Measurements from ENCODE around the gene MED25.

Gene MED25

GRCh38 chr19:49801966-49802661 lies 16.0 kb upstream of the MED25 start:
- H3K4me3 ChIP-seq (ENCODE audit: low read depth, low read length) = no peak overlapping the region
- DNase-seq (ENCODE audit: low read depth) = no peak
- TF ChIP-seq CTCF (IDR thresholded peaks at IDR 0.05; ENCODE audit: insufficient read depth, low read depth, low read length, missing control alignments) = no peak

- no peak for DNase-seq (ENCODE audit: low read depth)
- H3K4me3 ChIP-seq (ENCODE audit: low read depth, low read length) = no peak overlapping the region
- TF ChIP-seq CTCF (IDR thresholded peaks at IDR 0.05; ENCODE audit: insufficient read depth, low read depth, low read length, missing control alignments) = no peak
Measured at GRCh38 chr19:49802836-49803528, 15.1 kb upstream of the MED25 start.

GRCh38 chr19:49803529-49803856 lies 14.6 kb upstream of the MED25 start:
- no peak for DNase-seq (ENCODE audit: low read depth)
- no peak for TF ChIP-seq CTCF (IDR thresholded peaks at IDR 0.05; ENCODE audit: insufficient read depth, low read depth, low read length, missing control alignments)
- H3K4me3 ChIP-seq (ENCODE audit: low read depth, low read length) = no peak overlapping the region

GRCh38 chr19:49805822-49806619 lies 12.1 kb upstream of the MED25 start:
- H3K4me3 ChIP-seq (ENCODE audit: low read depth, low read length) = no peak overlapping the region
- no peak for DNase-seq (ENCODE audit: low read depth)
- TF ChIP-seq CTCF (IDR thresholded peaks at IDR 0.05; ENCODE audit: insufficient read depth, low read depth, low read length, missing control alignments) = no peak

DNA sequence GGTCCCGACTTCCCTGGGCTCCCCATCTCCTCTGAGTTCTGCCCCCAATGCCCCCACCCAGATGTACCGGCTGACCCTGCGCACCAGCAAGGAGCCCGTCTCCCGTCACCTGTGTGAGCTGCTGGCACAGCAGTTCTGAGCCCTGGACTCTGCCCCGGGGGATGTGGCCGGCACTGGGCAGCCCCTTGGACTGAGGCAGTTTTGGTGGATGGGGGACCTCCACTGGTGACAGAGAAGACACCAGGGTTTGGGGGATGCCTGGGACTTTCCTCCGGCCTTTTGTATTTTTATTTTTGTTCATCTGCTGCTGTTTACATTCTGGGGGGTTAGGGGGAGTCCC lies 11.5 kb upstream of the MED25 start:
- no peak overlapping the region for H3K4me3 ChIP-seq (ENCODE audit: low read depth, low read length)
- no peak for DNase-seq (ENCODE audit: low read depth)
- TF ChIP-seq CTCF (IDR thresholded peaks at IDR 0.05; ENCODE audit: insufficient read depth, low read depth, low read length, missing control alignments) = no peak

DNA sequence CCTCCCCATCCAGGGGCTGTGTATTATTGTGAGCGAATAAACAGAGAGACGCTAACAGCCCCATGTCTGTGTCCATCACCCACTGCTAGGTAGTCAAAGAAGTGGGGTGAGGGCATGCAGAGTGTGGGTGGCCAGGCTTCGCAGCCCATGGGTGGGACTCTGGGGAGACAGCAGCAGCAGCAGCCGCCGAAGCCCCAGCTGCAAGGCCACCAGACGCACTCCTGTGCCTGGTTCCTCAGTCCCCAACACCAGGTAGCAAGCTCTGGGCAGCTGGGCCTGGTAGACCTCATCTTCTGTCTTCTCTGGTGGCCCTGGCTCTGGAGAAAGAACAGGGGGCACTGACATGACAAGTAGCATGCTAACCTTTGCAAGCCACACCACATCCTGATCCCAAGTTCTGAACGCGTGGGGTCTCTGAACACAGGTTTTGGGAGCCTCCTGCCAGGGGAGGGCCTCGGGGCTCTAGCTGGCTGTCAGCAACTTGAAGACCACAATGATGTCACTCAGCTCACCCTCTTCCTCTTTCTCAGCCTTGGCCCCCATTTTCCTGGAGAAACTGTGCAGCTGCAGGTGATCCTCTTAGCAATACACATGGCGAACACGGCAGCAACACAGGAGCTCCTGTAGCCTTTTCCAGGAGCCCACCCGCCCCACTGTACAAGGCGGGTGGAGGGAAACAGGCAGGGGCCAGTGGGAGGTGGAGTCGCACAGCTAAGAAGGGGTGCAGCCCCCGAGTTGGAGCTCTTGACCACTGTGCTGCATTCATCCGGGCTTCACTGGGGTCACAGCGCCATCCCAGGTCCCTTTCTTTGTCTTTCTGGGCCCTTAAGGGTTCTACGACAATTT lies 10.8 kb upstream of the MED25 start:
- DNase-seq (ENCODE audit: low read depth) = no peak
- H3K4me3 ChIP-seq (ENCODE audit: low read depth, low read length) = no peak overlapping the region
- TF ChIP-seq CTCF (IDR thresholded peaks at IDR 0.05; ENCODE audit: insufficient read depth, low read depth, low read length, missing control alignments) = no peak
